ENCODE data around the gene GSKIP.

The GSKIP gene

DNA sequence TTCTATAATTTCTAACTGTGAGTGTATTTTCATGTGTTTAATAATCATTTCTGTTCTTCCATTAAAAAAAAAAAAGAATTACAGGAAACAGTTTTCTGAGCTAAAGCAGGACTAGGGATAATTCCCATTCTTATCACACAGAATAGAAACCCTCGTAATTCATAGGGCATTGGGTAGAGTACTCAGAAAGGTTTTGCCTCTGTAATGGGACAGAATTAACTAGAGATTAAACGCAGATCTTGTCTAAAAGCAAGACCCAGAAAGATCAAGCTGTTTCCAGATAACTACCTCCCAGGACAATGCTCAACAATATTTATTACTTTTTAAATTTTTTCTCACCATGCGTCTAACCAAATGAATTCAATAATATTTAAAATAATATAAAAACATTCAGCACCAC lies 10.2 kb downstream of the GSKIP start:
- DNase-seq (ENCODE audit: low read depth, low spot score) = no peak
- H3K27ac ChIP-seq = no peak overlapping the region

DNA sequence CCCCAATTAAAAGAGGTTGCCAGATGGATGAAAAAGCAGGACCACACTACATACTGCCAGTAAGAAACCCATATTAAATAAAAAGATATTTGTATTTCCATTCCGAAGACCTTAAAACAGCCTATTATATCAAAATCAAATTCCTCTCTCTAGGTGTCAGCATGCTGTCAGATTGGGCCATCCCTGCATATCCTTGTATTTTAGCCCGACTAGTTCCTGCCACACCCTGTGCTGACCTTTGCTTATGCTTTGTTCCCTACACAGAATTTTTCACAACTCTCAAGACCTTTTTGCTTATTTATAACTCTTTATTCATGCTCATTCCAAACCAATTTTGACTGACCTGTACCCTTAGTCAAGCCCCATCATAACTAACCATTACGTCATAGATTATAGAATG lies 12.8 kb downstream of the GSKIP start:
- no peak for DNase-seq (ENCODE audit: low read depth, low spot score)

DNA sequence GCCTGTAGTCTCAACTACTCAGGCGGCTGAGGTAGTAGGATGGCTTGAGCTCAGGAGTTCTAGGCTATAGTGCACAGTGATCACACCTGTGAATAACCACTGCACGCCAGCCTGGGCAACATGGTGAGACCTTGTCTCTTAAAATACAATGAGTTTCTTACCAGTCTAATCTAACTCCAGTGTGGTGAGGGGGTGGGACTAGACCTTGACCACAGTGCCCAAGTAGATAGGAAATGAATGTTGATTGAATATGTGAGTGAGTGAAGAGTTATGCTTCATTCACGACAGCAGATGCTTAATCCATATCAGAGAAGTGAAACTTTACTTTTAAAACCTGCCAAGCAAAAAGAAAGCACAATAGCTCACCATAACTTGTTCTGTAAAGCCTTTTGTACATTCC lies 17.4 kb downstream of the GSKIP start:
- no peak for DNase-seq (ENCODE audit: low read depth, low spot score)

More for the DNA sequence above, 12.8 kb downstream of the GSKIP start:
- H3K27ac ChIP-seq = no peak overlapping the region

DNA sequence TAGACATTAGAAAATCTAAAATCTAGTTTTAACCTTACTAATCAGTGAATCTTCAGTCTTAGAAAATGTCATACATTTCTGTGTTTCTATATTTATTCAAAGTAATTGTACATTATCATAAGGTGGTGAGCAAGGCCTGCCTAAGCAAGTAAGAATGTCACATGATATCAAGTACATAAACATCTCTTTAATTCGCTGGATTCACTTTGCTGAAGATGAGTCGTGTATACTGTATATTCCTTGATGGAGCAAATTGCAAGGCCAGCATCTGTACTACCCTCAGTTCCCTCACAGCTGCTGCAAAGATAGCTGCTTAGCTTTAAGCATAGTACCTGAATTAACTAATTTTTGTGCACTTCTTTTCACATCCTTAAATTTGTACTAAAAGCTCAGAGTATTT lies 20.1 kb downstream of the GSKIP start:
- no peak overlapping the region for H3K27ac ChIP-seq
- no peak for DNase-seq (ENCODE audit: low read depth, low spot score)

More for the DNA sequence above, 17.4 kb downstream of the GSKIP start:
- no peak overlapping the region for H3K27ac ChIP-seq

DNA sequence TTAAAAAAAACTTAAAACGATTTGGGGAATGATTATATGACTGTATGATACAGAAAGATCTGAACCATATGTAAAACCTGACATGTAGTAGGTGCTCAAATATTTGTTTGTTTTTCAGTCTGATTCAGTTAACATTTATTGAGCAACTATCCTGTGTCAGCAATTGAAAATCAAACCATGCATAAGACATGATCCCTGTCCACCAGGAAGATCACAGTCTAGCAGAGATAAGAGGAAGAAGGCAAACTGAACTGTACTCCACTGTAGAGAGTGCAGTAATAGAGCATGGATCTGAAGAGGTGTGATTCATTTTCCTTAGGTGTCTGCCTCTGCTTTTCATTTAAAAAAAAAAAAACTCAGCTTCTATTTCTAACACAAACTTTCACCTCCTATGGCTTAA lies 20.7 kb downstream of the GSKIP start:
- DNase-seq (ENCODE audit: low read depth, low spot score) = no peak
- H3K27ac ChIP-seq = no peak overlapping the region

DNA sequence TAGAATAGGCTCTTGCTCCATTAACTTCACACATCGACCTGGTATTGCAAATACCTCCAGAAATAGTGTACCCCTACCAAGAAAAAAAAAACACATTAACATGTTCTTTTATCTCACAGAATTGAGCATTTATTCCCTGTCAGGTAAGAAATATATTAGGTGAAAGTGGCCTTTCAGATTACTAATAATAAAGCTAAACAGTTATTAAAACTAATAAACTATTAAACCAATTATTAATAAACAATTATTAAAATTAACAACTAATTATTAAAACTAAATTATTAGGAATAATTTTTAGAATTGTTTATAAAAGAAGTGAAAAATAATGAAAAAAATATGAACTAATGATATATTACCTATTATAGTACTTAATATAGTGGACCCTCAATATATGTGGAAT lies 21.4 kb downstream of the GSKIP start:
- no peak for DNase-seq (ENCODE audit: low read depth, low spot score)
- H3K27ac ChIP-seq = no peak overlapping the region

DNA sequence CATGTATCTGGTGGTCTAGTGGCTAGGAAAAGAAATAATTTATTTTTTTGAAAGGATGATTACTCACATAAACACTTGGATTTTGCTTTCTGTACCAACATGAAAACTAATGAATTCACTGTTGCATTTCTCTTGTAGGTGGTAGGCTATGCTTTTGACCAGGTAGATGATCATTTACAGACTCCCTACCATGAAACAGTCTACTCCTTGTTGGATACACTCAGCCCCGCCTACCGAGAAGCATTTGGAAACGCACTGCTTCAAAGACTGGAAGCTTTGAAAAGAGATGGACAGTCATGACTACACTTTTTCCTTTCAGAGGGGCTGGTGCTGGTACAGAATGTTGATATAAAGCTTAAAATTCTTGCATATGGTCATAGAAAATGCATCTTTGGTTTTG lies 22.1 kb downstream of the GSKIP start:
- DNase-seq (ENCODE audit: low read depth, low spot score) = no peak

DNA sequence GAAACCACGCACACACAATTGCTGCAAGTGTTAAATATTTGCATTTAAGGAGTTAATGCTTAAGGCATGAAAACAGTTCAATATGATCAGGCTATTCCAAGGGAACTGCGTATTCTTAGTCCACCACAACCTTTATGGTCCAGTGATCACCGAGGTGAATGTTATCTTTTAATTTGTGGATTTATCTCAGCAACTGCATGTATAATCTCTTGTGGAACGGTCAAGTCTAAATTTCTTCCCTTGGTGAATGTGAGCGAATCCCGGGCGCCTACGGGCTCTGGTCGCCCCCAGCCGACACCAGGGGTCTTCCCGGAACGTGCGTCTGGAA lies 27.6 kb downstream of the GSKIP start:
- no peak for DNase-seq (ENCODE audit: low read depth, low spot score)
- H3K27ac ChIP-seq = no peak overlapping the region

More for the DNA sequence above, 22.1 kb downstream of the GSKIP start:
- H3K27ac ChIP-seq = no peak overlapping the region

DNA sequence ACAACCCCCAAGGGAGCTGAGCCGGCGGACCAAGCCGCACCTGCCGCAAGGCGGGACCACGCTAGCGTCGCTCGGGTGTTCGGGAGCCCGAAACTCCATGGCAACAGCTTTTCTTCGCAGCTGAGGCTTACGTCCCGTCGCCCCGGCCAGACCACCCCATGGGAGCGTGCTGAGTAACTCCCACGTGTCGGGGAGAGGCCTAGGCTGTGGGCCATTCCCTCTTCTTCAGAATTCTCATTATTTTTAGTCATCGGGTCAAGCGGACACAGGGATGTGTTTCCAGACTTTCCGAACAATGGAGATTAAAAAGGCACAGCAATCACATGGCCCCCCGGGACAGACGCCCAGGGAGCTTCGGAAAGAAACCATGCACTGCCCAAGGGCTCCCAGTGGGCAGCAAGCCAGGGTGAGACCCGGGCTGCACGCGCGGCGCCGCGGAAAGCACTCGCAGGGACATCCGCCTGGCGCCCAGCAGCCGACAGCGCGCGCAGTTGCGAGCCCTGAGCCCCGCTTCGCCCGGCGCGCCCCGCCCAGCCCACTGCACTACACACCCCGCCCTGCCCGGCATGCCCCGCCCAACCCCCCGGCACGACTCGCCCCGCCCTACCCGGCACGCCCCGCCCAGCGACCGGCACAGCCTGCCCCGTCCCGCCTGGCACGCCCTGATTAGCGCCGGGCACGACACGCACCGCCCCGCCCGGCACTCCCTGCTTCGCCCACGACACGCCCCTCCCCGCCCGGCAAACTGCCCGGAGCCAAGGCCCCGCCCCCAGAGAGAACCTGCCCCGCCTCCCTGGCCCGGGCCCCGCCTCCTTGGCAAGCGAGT lies 28.2 kb downstream of the GSKIP start:
- H3K27ac ChIP-seq = no peak overlapping the region
- peak; percentile 67 for DNase-seq (ENCODE audit: low read depth, low spot score)

DNA sequence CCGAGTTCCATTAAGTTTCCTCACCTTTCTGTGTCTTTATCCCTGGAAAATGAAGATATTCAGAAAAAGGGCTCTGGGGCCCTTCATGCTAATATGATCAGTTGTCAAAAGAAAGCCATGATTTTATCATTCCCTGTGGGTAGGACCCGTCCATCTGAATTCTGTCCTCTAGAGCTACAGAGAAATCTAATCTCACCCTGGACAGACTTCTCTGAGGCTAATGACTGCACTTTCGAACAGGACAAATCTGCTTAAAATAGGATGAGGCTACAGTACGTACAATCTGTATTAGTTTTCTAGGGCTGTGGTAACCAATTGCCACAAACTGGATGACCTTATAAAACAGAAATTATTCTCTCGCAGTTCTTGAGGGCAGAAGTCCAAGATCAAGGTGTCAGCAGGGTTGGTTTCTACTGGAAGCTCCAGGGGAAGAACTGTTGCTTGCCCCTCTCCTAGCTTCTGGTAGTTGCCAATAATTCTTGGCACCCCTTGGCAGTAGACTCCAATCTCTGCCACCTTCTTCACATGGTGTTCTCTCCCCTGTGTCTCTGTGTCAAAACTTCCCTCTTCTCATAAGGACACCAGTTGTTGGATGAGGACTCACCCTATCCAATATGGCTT lies 29.9 kb downstream of the GSKIP start:
- no peak for DNase-seq (ENCODE audit: low read depth, low spot score)
- H3K27ac ChIP-seq = no peak overlapping the region

DNA sequence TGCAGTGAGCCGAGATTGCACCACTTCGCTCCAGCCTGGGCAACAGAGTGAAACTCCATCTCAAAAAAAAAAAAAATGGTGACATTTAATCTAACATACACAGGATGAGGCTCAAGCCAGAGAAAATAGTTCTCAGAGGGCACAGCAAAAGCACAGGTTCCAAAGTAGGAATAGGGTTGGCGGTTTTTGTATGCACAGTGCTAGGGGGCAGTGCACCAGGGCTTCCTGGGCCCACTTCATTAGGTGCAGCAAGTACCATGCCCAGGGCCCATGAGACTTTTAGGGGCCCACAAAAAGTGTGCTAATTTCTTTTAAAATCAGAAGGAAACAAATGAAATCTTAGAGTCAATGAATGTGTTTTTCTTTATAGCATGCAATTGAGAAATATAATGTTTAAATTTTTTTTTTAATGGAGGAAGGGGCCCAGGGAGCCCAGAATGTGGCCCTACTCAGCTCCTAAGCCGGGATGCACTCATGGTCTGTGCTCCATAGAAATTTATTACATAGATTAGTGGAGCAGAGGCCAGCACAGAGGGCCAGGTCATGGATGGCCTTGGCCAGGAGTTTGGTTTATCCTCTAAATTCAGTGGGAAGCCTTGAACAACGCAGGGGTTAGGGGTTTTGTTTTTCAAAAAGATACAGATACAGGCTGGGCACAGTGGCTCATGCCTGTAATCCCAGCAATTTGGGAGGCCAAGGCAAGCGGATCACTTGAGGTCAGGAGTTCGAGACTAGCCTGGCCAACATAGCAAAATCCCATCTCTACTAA lies 30.9 kb downstream of the GSKIP start:
- no peak for DNase-seq (ENCODE audit: low read depth, low spot score)

DNA sequence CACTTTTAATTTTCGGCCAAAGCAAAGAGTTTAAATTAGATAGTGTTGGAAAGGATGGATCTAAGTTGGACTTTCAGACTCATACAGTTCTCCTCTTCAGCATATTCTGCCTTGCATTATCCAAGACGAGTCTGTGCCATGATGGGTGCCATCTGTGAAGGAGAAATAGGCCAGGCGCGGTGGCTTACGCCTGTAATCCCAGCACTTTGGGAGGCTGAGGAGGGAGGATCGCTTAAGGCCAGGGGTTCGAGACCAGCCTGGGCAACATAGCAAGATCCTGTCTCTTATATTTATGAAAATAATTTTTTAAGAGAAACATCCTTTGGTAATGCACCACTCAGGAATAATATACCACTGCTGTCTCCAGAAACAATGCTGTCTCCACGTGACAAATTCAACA lies 35.1 kb downstream of the GSKIP start:
- no peak overlapping the region for H3K27ac ChIP-seq
- no peak for DNase-seq (ENCODE audit: low read depth, low spot score)

More for the DNA sequence above, 30.9 kb downstream of the GSKIP start:
- no peak overlapping the region for H3K27ac ChIP-seq

DNA sequence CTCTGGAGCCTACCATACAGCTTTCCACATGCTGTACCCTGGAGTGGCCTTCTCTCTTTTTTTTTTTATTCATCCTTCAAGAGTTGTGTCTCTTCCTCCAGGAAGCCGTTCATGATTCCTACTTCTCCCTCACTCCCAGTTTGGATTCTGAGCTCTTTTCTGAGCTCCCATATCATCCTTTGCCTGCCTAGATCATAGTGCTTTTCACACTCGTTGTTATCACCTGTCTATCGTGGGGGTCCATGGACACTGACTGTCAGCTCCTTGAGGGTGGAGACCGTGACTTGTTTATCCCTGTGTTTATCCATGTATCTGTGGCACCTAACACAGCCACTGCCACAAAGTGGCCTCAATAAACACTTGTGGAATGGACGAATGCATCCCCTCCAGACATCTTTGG lies 35.6 kb downstream of the GSKIP start:
- no peak overlapping the region for H3K27ac ChIP-seq
- DNase-seq (ENCODE audit: low read depth, low spot score) = no peak

DNA sequence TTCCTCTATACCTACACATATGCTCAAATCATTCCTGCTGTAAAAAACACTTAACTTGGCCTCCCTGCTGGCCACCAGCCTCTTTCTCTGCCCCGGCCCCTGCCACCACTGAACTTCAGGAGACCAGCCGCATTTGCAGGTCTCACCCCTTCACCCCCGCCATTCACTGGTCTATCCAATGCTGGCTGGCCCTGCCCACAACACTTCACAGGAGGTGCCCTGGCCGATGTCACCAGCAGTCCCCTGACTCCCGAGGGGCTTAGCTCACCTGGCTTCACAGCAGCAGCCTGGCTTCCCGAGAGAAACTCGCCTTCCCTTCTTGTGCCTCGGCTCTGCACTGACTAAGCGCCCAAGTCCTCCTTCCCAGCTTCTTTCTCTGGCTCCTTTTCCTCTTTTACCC lies 36.1 kb downstream of the GSKIP start:
- H3K27ac ChIP-seq = no peak overlapping the region
- no peak for DNase-seq (ENCODE audit: low read depth, low spot score)

DNA sequence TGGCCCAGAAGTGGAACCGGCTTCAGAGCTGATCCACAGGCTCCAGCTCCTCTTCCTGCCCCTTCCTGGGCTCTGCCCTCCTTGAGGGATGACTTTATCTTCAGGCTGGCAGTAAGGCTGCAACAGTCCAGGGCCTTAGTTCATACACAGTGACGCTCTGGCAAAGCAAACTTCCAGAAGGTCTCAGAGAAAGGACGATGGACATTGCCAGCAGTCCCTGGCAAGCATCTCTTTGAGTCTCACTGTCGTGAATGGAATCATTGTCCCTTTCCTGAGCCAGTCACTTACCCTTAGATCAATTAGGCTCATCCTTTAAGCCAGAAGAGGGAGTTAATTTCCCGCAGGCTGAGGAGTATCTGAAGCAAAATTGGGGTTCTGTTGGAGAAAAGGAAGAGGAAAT lies 37.2 kb downstream of the GSKIP start:
- no peak for DNase-seq (ENCODE audit: low read depth, low spot score)
- no peak overlapping the region for H3K27ac ChIP-seq

DNA sequence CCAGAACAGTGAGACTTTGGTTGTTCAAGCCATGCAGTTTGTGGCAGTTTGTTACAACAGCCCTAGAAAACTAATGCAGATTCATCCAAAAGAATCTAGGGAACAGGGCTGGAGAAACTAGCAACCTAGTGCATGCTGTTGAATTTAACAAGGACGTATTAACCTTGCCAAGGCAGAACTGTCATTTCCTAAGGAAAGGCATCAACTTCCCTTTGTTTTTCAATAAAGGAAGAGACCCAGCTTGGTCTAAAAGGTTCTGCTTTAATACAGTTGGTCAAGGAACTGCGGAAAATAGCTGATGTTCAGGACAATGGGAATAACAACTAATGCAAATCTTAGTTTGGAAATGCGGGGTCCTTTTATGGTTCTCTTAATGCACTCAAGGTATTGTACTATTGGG lies 40.1 kb downstream of the GSKIP start:
- H3K27ac ChIP-seq = no peak overlapping the region
- DNase-seq (ENCODE audit: low read depth, low spot score) = no peak

DNA sequence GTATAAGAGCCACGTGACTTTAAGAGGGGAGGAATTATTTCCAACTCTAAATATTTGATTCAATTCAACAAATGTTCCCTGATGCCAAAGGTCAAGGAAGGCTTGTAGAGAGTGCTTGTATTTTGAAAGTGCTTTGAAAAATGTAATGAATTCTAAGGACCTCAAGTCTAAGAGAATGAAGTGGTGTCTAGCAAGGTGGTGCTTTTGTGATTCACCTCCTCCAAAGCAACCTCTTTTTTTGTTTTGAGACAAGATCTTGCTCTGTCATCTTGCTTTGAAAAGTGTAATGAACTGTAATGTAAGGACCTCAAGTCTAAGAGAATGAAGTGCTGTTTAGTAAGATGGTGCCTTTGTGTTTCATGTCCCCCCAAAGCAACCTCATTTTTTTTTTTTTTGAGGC lies 42.4 kb downstream of the GSKIP start:
- no peak for DNase-seq (ENCODE audit: low read depth, low spot score)
- no peak overlapping the region for H3K27ac ChIP-seq

DNA sequence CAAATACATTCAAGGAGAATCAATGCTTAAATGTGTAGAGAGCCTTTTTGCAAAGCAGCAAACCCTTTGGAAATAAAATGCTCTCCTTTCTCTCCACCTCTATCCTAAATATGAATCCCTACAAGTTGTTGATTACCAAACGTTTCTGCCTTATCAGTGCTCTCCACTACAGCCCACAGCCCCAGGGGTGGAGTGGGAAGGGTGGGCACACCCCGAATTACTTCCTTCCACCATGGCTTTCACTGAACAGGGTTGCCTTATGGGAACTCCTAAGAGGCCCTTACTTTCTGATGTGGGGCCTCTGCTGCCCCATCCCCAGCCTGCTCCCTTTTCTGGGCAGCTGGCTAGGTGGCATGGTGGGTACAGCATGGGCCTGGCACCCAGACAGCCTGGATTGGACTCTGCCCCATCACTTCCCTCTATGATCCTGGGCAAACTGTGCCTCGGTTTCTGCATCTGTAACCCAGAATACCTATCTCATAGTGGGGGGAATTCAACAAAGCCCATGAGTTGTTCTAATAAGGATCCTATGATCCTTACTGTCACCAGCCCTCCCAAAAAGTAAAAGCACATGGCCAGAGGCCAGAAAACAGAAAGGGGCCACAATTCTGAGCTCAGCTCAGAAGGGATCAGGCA lies 44.7 kb downstream of the GSKIP start:
- no peak for DNase-seq (ENCODE audit: low read depth, low spot score)
- H3K27ac ChIP-seq = no peak overlapping the region

DNA sequence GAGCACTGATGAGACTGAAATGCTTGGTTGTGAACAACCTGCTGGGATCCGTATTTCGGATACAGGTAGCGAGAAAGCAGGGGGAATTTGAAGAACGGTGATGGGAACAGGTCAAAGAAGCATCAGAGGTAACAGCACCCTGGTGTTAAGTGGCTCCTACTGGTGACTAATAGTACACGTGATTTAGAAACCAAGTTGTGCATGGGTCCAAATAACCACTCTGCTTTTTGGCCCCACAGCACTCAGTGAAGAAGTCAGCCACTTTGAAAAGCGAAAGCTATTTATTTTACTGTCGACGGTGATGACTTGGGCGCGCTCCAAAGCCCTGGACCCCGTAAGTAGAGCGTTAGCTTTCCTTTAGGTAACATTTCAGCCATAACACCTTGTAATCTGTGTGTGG lies 45.3 kb downstream of the GSKIP start:
- no peak for DNase-seq (ENCODE audit: low read depth, low spot score)

DNA sequence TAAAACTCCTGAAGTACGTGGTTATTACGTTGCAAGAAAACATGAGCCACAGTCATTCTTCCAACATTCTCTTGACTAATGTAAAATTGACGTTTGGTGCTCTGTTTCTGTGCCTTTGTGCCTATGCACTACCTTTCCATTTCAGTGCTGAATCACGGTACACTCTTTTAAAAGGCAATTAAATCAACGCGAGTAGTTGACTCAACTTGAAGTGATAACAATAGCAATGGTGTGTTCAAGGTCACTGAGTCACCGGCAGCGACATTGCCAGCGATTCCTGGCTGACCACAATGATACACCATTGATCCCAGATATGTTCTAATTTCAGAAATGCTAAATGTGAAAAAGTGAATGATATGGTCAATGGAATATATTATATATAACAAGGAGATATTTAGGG lies 46.4 kb downstream of the GSKIP start:
- H3K27ac ChIP-seq = no peak overlapping the region
- DNase-seq (ENCODE audit: low read depth, low spot score) = no peak

More for the DNA sequence above, 45.3 kb downstream of the GSKIP start:
- no peak overlapping the region for H3K27ac ChIP-seq

DNA sequence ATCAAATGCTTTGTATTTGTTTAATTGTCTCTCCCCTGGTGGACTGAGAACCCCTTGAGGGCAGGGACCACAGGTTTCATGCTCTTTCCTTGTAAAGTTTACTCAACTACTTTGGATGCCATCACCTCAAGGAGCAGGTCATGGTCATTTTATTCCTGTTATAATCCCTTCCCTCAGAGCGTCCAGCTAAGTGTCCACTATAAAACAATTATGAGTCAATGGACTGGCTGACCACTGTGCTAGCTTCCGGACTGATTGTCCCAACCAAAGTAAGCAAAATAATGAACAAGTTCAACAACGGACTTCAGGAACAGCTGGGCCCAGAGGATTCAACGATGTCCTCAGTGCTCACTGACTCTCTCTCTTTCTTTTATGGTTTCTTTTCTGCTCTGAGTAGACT lies 46.8 kb downstream of the GSKIP start:
- no peak overlapping the region for H3K27ac ChIP-seq
- no peak for DNase-seq (ENCODE audit: low read depth, low spot score)

Data from epithelial cell of prostate (primary cell).